Measurements from ENCODE around the gene CCNB1.
"Not testable (repeated sequence)": the region's sequence is repeated elsewhere in the genome, so short reads cannot be mapped to it uniquely, and the experiment has no call there.

CCNB1 gene

GRCh38 chr5:69209602-69210001 is 42.7 kb downstream of the CCNB1 start:
- ATAC-seq (ENCODE audit: low read depth), result no peak
- Mint-ChIP-seq H3K4me3 (no peak overlapping the region), H3K4me1 (no peaks in the 10 kb centered on the region), H3K9me3 (no peaks in the 10 kb centered on the region), H3K36me3 (peaks cover 2% of the 10 kb centered on the region), H3K27ac (no peak overlapping the region), H3K27me3 (no peaks in the 10 kb centered on the region)
- DNase-seq (ENCODE audit: low spot score in 2 of 2), result no peak

- no peaks in the 10 kb centered on the region for H3K9me3 Mint-ChIP-seq
- no peak overlapping the region for H3K4me3 Mint-ChIP-seq
- H3K36me3 Mint-ChIP-seq, result peaks cover 2% of the 10 kb centered on the region
- peaks cover 3% of the 10 kb centered on the region for H3K4me1 Mint-ChIP-seq
- DNase-seq (ENCODE audit: low spot score in 2 of 2) (peak in 1 of 2 donors; percentile 2), ATAC-seq (ENCODE audit: low read depth) (no peak)
- no peak overlapping the region for H3K27ac Mint-ChIP-seq
- no peaks in the 10 kb centered on the region for H3K27me3 Mint-ChIP-seq
These were observed 44.2 kb downstream of the CCNB1 start for GRCh38 chr5:69211200-69211599.

- ATAC-seq (ENCODE audit: low read depth) (no peak), DNase-seq (ENCODE audit: low spot score in 2 of 2) (peak in 1 of 2 donors; percentile 0)
- Mint-ChIP-seq H3K9me3 (no peaks in the 10 kb centered on the region), H3K4me3 (no peak overlapping the region), H3K27ac (no peak overlapping the region), H3K36me3 (peaks cover 2% of the 10 kb centered on the region), H3K27me3 (no peaks in the 10 kb centered on the region), H3K4me1 (peaks cover 5% of the 10 kb centered on the region)
These were observed 45.1 kb downstream of the CCNB1 start for GRCh38 chr5:69212022-69212421.

GRCh38 chr5:69213513-69214215 is 46.7 kb downstream of the CCNB1 start:
- no peak overlapping the region for H3K4me3 Mint-ChIP-seq
- ATAC-seq (ENCODE audit: low read depth) (no peak), DNase-seq (ENCODE audit: low spot score in 2 of 2) (peak in 1 of 2 donors; percentile 6)
- peaks cover 2% of the 10 kb centered on the region for H3K36me3 Mint-ChIP-seq
- H3K9me3 Mint-ChIP-seq, result no peaks in the 10 kb centered on the region
- H3K27ac Mint-ChIP-seq, result no peak overlapping the region
- H3K4me1 Mint-ChIP-seq, result peaks cover 9% of the 10 kb centered on the region
- no peaks in the 10 kb centered on the region for H3K27me3 Mint-ChIP-seq

GRCh38 chr5:69217151-69217511 is 50.2 kb downstream of the CCNB1 start:
- H3K4me1 Mint-ChIP-seq, result peaks cover 11% of the 10 kb centered on the region
- peak overlapping the region; percentile 97 for H3K27ac Mint-ChIP-seq
- no peaks in the 10 kb centered on the region for H3K27me3 Mint-ChIP-seq
- DNase-seq (ENCODE audit: low spot score in 2 of 2) (no peak), ATAC-seq (ENCODE audit: low read depth) (no peak)
- peak overlapping the region; percentile 97 for H3K4me3 Mint-ChIP-seq
- peaks cover 2% of the 10 kb centered on the region for H3K9me3 Mint-ChIP-seq
- H3K36me3 Mint-ChIP-seq, result peaks cover 4% of the 10 kb centered on the region

GRCh38 chr5:69217548-69218526 is 50.9 kb downstream of the CCNB1 start:
- peak; percentile 86 for ATAC-seq (ENCODE audit: low read depth)
- Mint-ChIP-seq H3K4me1 (peaks cover 13% of the 10 kb centered on the region), H3K9me3 (peaks cover 2% of the 10 kb centered on the region), H3K27me3 (no peaks in the 10 kb centered on the region), H3K27ac (peak overlapping the region; percentile 97), H3K36me3 (peaks cover 4% of the 10 kb centered on the region), H3K4me3 (peak overlapping the region; percentile 97)
- peak; percentile 84 to 90 for DNase-seq (ENCODE audit: low spot score in 2 of 2)

- H3K9me3 Mint-ChIP-seq, result peaks cover 2% of the 10 kb centered on the region
- peaks cover 13% of the 10 kb centered on the region for H3K4me1 Mint-ChIP-seq
- H3K27me3 Mint-ChIP-seq, result no peaks in the 10 kb centered on the region
- no peak overlapping the region for H3K27ac Mint-ChIP-seq
- peak in 1 of 2 donors; percentile 6 for DNase-seq (ENCODE audit: low spot score in 2 of 2)
- peaks cover 4% of the 10 kb centered on the region for H3K36me3 Mint-ChIP-seq
- H3K4me3 Mint-ChIP-seq, result no peak overlapping the region
- no peak for ATAC-seq (ENCODE audit: low read depth)
These were observed 53.0 kb downstream of the CCNB1 start for GRCh38 chr5:69219939-69220338.

GRCh38 chr5:69220371-69220770 is 53.4 kb downstream of the CCNB1 start:
- ATAC-seq (ENCODE audit: low read depth); H3K4me3 Mint-ChIP-seq; H3K27me3 Mint-ChIP-seq; H3K36me3 Mint-ChIP-seq; H3K9me3 Mint-ChIP-seq; H3K27ac Mint-ChIP-seq: not testable (repeated sequence)
- H3K4me1 Mint-ChIP-seq, result peaks cover 13% of the 10 kb centered on the region
- peak in 1 of 2 donors; percentile 1 for DNase-seq (ENCODE audit: low spot score in 2 of 2)

GRCh38 chr5:69220833-69221232 is 53.9 kb downstream of the CCNB1 start:
- H3K36me3 Mint-ChIP-seq; H3K9me3 Mint-ChIP-seq; H3K27me3 Mint-ChIP-seq; H3K4me3 Mint-ChIP-seq; ATAC-seq (ENCODE audit: low read depth); H3K27ac Mint-ChIP-seq; DNase-seq (ENCODE audit: low spot score in 2 of 2): not testable (repeated sequence)
- peaks cover 13% of the 10 kb centered on the region for H3K4me1 Mint-ChIP-seq

GRCh38 chr5:69224520-69224919 is 57.6 kb downstream of the CCNB1 start:
- Mint-ChIP-seq H3K27me3 (no peaks in the 10 kb centered on the region), H3K4me1 (peaks cover 3% of the 10 kb centered on the region), H3K27ac (no peak overlapping the region), H3K9me3 (peaks cover 2% of the 10 kb centered on the region), H3K4me3 (no peak overlapping the region), H3K36me3 (peaks cover 9% of the 10 kb centered on the region)
- no peak for ATAC-seq (ENCODE audit: low read depth)
- no peak for DNase-seq (ENCODE audit: low spot score in 2 of 2)

- no peak overlapping the region for H3K4me3 Mint-ChIP-seq
These were observed 58.9 kb downstream of the CCNB1 start for GRCh38 chr5:69225860-69226259.

More at GRCh38 chr5:69225860-69226259, 58.9 kb downstream of the CCNB1 start:
- Mint-ChIP-seq H3K36me3 (peaks cover 10% of the 10 kb centered on the region), H3K27ac (no peak overlapping the region), H3K27me3 (no peaks in the 10 kb centered on the region), H3K9me3 (no peaks in the 10 kb centered on the region), H3K4me1 (peaks cover 3% of the 10 kb centered on the region)
- no peak for DNase-seq (ENCODE audit: low spot score in 2 of 2)
- ATAC-seq (ENCODE audit: low read depth), result no peak
